Inflammatory macrophage treated with lipopolysaccharide for 4 hours (primary cell): ENCODE results near the gene RNF144A.

Experiments
- DNase-seq: peaks from one replicate; pipeline ENCODE4 v3.0.0-alpha.2; 2020

The RNF144A gene

GRCh38 chr2:6909431-6910385, 7.5 kb upstream of the RNF144A start:
- DNase-seq, result peak; percentile 35

DNA sequence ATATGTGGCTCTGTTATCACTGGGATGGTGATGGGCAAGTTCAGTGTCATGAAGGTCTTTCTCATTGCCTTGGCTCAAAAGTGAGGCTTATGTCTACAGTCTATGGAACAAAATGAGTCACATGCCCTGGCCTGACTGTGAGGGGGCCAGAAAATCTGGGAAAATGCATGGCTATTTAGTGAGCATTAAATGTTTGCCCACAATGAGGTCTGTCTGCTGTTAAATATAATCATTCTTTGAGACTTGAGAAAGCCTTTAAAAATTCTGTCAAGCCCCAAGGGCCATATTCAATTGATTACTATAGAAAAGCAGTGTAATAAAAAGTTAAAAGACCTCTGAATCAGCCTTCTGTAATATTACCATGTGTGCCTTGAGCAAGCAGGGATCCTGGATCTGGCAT, 5.5 kb upstream of the RNF144A start:
- no peak for DNase-seq

DNA sequence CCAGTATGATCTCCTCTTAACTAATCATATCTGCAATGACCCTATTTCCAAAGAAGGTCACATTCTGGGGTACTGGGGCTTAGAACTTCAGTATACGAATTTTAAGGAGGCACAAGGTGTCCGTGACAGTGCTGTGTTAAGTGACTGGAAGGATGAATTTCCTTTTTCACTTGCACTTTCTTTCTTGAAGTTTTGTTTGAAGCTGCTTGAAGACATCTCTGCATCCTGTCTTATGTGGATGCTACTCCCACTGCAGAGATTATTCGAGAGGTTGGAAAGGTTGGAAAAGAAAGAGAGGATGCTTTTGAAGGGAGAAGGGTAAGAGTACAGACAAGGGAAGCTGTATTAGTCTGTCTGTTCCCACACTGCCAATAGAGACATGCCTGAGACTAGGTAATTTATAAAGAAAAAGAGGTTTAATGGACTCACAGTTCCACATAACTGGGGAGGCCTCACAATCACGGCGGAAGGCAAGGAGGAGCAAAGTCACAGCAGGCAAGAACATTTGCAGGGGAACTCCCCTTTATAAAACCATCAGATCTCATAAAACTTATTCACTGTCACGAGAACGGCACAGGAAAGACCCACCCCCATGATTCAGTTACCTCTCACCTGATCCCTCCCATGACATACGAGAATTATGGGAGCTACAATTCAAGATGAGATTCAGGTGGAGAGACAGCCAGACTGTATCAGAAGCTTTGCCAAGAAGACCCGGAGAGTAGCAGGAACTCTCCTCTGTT, 3.6 kb upstream of the RNF144A start:
- DNase-seq, result no peak

- no peak for DNase-seq
Measured at GRCh38 chr2:6914828-6915227, 2.4 kb upstream of the RNF144A start.

- no peak for DNase-seq
Measured at GRCh38 chr2:6915399-6915798, 1.8 kb upstream of the RNF144A start.

GRCh38 chr2:6916224-6916623, 988 bp upstream of the RNF144A start:
- DNase-seq, result no peak

GRCh38 chr2:6916736-6917070, 509 bp upstream of the RNF144A start:
- no peak for DNase-seq

GRCh38 chr2:6917761-6918421, 679 bp downstream of the RNF144A start:
- no peak for DNase-seq

- DNase-seq, result no peak
Measured at GRCh38 chr2:6919901-6920742, 2.9 kb downstream of the RNF144A start.

GRCh38 chr2:6920743-6921064, 3.5 kb downstream of the RNF144A start:
- no peak for DNase-seq

DNA sequence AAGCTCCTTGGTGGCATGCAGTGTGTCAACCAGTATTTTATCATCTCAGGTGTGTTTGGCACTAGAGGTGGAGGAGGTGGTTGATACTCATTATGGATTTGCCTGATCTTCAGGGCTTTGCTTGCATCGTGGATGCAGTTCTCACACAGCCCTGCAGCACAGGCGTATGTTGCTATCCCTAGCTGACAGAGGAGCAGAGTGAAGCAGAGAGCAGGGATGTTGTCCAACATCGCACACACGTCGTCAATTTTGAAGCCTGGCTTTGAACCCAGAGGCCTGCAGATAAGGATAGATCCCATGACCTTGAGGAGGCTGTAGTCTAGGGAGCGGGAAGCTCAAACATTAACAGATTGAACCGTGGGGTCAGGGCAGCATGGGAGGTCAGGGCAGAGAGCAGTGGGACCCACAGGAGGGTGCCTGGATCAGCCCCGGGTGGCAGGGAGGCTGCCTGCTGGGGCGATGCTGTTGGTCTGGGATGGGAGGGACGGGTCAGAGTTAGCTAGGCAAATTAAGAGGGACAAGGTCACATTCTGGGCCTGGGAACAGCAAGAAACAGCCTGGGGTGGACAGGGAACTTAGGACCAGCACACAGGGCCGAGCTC, 4.2 kb downstream of the RNF144A start:
- no peak for DNase-seq

GRCh38 chr2:6922201-6922656, 5.0 kb downstream of the RNF144A start:
- DNase-seq, result no peak

DNA sequence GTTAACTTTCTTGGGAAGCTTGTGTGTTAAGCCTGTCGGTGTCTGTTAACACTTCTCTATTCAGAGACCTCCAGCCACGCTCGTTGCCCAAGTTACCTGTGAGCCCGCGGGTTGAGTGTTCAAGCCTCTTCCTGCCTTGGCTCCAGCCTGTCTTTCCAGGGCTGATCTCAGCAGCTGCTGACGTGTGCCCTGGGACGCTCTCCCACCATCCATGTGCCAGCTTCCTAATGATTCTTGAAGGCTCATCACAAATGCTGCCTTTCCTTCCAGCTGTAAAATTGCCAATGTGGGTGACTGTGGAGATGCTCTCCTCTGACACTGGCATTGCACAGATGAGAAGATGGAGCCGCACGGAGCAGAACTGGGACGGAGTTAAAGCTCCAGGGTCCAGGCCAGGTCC, 6.1 kb downstream of the RNF144A start:
- no peak for DNase-seq

GRCh38 chr2:6924101-6924923, 7.1 kb downstream of the RNF144A start:
- no peak for DNase-seq

- DNase-seq, result no peak
Measured at GRCh38 chr2:6924924-6925409, 7.8 kb downstream of the RNF144A start.

DNA sequence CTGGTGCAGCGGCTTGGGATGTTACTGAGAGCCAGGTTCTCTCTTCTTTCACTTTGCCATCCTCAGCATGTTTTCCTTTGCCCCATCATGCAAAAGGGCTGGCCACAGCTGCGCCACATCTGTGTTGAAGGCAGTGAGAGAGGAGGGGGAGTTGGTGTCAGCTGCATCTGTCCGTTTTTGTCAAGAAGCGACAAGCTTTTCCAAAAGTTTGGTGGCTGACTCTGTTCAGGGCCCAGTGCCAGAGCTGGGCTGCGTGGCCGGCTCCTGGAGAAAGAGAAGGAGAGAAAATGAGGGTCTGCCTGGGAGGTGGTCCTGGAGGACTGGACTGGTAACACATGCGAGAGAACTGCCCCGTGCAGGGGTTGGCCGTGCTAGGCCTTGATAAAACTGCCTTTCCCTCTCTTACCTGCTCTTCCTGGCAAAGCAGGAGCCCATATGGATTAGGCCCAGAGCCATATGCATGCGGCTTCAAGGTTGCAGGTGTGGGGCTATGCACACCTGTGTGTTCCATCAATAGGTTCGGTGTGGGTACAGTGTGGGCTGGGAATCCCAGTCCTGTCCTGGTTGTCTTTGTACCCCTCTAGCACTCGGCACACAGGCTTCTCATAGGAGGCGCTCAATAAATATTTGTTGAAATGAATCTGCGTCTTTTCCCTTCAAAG, 9.0 kb downstream of the RNF144A start:
- DNase-seq, result no peak

DNA sequence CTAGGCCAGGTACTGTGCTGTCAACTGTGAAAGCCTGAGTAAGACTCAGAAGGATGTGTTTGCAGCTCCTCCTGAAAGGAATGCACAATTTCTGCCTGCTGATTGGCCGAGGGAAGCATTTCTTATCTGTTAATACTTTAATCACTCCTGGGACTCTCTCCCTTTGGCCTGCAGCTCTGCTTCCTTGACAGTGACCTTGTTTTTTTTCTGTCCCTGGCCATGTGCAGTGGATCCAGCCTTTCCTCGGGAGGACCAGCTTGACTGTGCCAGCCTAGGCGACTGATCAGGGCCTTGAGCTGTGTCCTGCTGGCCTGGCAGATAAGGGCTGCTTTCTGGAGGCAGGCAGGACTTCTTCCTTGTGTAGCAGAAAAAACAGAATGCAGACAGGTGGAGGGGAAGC, 10.0 kb downstream of the RNF144A start:
- no peak for DNase-seq

DNA sequence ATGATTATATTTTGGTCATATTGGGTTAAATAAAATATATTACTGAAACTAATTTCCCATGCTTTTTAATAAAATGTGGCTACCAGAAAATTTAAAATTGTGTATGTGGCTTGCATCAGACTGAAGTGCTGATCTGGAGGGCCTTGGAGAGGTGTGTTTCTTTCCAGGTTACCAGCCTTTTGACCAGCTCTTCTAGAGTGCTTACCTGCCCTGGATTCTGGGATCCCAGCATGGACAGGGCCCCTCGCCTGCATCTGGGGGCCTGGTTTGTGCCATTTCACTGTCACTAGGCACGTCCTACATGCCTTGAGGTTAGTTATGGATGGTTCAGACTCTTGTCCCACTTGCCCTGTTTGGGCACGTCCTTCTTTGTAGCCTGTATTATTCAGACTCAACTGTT, 10.5 kb downstream of the RNF144A start:
- DNase-seq, result no peak

DNA sequence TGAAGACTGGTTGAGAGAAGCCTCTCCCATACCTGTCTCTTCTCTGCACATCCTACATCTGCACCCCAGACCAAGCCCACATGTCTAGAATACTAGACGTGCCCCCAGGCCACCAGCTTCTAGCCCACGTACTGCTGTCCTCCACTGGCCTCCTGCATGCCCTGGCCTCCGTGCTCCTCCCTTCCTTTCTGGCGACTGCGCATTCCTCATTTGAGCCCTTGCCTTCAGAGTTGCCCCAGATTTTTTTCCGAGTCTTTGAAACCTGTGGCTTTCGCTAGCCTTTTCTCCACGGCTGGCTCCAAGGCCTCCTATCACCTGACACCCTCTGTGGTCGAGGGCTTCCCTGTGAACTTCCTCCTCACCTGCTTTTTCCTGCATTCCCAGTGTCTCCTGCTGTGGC, 11.2 kb downstream of the RNF144A start:
- DNase-seq, result no peak

DNA sequence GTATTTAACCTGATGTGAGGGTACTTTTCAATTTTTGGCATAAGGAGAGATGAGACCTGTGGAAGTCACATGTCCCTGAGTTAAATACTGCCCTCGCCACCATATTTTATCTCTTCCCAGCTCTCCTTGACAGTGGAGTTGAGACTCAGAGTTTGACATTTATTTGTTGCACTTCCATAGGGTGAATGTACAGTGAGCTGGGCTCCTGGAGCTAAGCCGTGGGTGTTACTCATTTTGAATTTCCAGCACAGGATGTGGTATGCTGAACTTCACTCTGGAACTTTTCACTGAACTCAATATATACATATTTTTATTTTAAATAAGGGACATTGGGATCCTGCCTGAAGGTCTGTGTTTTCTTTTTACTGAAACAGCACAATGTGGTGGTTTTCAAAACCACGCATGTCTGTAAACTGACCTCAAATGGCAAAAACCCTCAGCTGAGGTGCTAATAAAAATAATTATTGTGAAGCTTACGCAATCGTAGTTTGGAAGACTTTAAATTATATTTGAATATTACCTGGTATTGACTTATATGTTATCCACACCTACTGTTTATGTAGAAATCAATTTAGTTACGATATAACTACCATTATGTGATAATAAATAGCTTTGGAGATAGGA, 12.1 kb downstream of the RNF144A start:
- no peak for DNase-seq
